ENCODE data around the gene PDZK1. TPM values are rescaled to one million over a fixed set of nuclear protein-coding genes. Genes with fewer than 3 reads are reported as not detected.
"Not testable (repeated sequence)": the region's sequence is repeated elsewhere in the genome, so short reads cannot be mapped to it uniquely, and the experiment has no call there.

Gene PDZK1
- total and polyA plus RNA-seq, 8 donors, result 0.13 to 5.1 (median 2.7) TPM; not detected in 2

- H3K36me3 ChIP-seq; H3K9me3 ChIP-seq; H3K4me3 ChIP-seq; H3K27ac ChIP-seq; DNase-seq; intact Hi-C loops (cut with DNase I; ENCODE audit: low total_unique reads); H3K27me3 ChIP-seq; H3K4me1 ChIP-seq: not testable (repeated sequence)
- WGBS, 5 donors, result 35 to 56% (median 46%) methylated on average over 1 of the region's 1 CpG
These were observed 70.9 kb downstream of the PDZK1 start for GRCh38 chr1:145636237-145636636.

- H3K9me3 ChIP-seq; H3K27ac ChIP-seq; intact Hi-C loops (cut with DNase I; ENCODE audit: low total_unique reads); H3K36me3 ChIP-seq; H3K27me3 ChIP-seq; H3K4me3 ChIP-seq; DNase-seq; H3K4me1 ChIP-seq: not testable (repeated sequence)
- no CpG with 5 or more reads among the region's 1 CpG for WGBS, 5 donors
These were observed 85.0 kb downstream of the PDZK1 start for GRCh38 chr1:145622177-145622576.

Other genes starting within 250 kb of the PDZK1 start
- gene GPR89A, start 99.4 kb downstream of the PDZK1 start, total RNA-seq, result 10 to 100 TPM in 4 of 5 donors, 1 to 10 TPM in 1; 5.8 to 60.6 (median 20.3) TPM
- gene GPR89A, start 99.4 kb downstream of the PDZK1 start, polyA plus RNA-seq, result 10 to 100 TPM in 1 of 3 donors, 1 to 10 TPM in 2; 7.2 to 11.9 (median 9.1) TPM
- 1 to 10 TPM in 1 of 5 donors, under 1 TPM in 1, not detected in 3; 0.37 to 4.8 TPM for gene CD160, start 12.1 kb upstream of the PDZK1 start, total RNA-seq
- gene CD160, start 12.1 kb upstream of the PDZK1 start, polyA plus RNA-seq, result under 1 TPM in 1 of 3 donors, not detected in 2; 0.25 TPM
- 10 to 100 TPM in 4 of 5 donors, 1 to 10 TPM in 1; 7.0 to 44.1 (median 19.3) TPM for gene RNF115, start 116.7 kb upstream of the PDZK1 start, total RNA-seq
- 1 to 10 TPM; 4.8 to 5.1 (median 4.9) TPM for gene RNF115, start 116.7 kb upstream of the PDZK1 start, polyA plus RNA-seq
- gene POLR3C, start 116.8 kb upstream of the PDZK1 start, total RNA-seq, result 10 to 100 TPM in 4 of 5 donors, 1 to 10 TPM in 1; 5.3 to 34.4 (median 20.9) TPM
- 10 to 100 TPM; 13.8 to 24.6 (median 15.4) TPM for gene POLR3C, start 116.8 kb upstream of the PDZK1 start, polyA plus RNA-seq
- 10 to 100 TPM in 1 of 5 donors, 1 to 10 TPM in 3, not detected in 1; 3.2 to 18.3 (median 6.6) TPM for gene NUDT17, start 138.3 kb upstream of the PDZK1 start, total RNA-seq
- gene NUDT17, start 138.3 kb upstream of the PDZK1 start, polyA plus RNA-seq, result 1 to 10 TPM in 2 of 3 donors, under 1 TPM in 1; 0.61 to 3.0 (median 1.7) TPM
- 10 to 100 TPM in 4 of 5 donors, 1 to 10 TPM in 1; 4.1 to 65.9 (median 29.0) TPM for gene PIAS3, start 151.7 kb upstream of the PDZK1 start, total RNA-seq
- gene PIAS3, start 151.7 kb upstream of the PDZK1 start, polyA plus RNA-seq, result 10 to 100 TPM; 11.8 to 28.9 (median 19.2) TPM
- gene ANKRD35, start 178.5 kb upstream of the PDZK1 start, total RNA-seq, result 1 to 10 TPM in 2 of 5 donors, under 1 TPM in 1, not detected in 2; 0.58 to 1.7 (median 1.2) TPM
- 1 to 10 TPM; 5.4 to 10.0 (median 5.8) TPM for gene ANKRD35, start 178.5 kb upstream of the PDZK1 start, polyA plus RNA-seq
- gene ITGA10, start 202.7 kb upstream of the PDZK1 start, total RNA-seq, result 1 to 10 TPM in 4 of 5 donors, under 1 TPM in 1; 0.58 to 9.0 (median 5.5) TPM
- 1 to 10 TPM in 2 of 3 donors, under 1 TPM in 1; 0.37 to 2.7 (median 1.7) TPM for gene ITGA10, start 202.7 kb upstream of the PDZK1 start, polyA plus RNA-seq
- 10 to 100 TPM; 15.6 to 42.3 (median 25.2) TPM for gene PEX11B, start 211.3 kb upstream of the PDZK1 start, total RNA-seq
- 10 to 100 TPM; 23.0 to 46.6 (median 38.4) TPM for gene PEX11B, start 211.3 kb upstream of the PDZK1 start, polyA plus RNA-seq
- 10 to 100 TPM in 4 of 5 donors, 1 to 10 TPM in 1; 9.3 to 81.3 (median 44.6) TPM for gene RBM8A, start 220.1 kb upstream of the PDZK1 start, total RNA-seq
- 100 to 1,000 TPM in 2 of 3 donors, 10 to 100 TPM in 1; 79.3 to 113 (median 101) TPM for gene RBM8A, start 220.1 kb upstream of the PDZK1 start, polyA plus RNA-seq